Endothelial cell of umbilical vein (primary cell): ENCODE measurements around the gene UROC1. TPM values are rescaled to one million over a fixed set of nuclear protein-coding genes. Genes with fewer than 3 reads are reported as not detected.

Experiments
- BruUV-seq: library from RNA; stranded (reverse); fragments of 400-500 nt; replicated peaks from 2 replicates; lab custom pipeline; 2021; lab: Mats Ljungman, UMichigan
- CTCF ChIA-PET: fragments of 300-600, 350-600 bp; sonication (Branson Sonifier 250); formaldehyde crosslinking; loops from one replicate; lab custom pipeline; 2021; ENCODE audit warnings: antibody characterized with exemption, inconsistent platforms; lab: Charles Lee
- POLR2A ChIA-PET: fragments of 300-600, 350-600 bp; sonication (Branson Sonifier 250); formaldehyde crosslinking; loops from one replicate; lab custom pipeline; 2021; ENCODE audit warnings: antibody characterized with exemption, inconsistent platforms; lab: Charles Lee
- DNase-seq: peaks from one replicate; pipeline ENCODE4 v3.0.0-alpha.2; 2011; ENCODE audit warnings: low read depth, low spot score
- FAIRE-seq: peaks from 2 replicates; lab custom pipeline; 2011; peaks lifted over from hg19 to GRCh38; lab: Jason Lieb, UNC
- H2AFZ ChIP-seq: 2 replicates; pipeline ENCODE4 v1.6.0; 2012; ENCODE audit warnings: low read depth, low read length, control low read depth, inconsistent platforms
- H3K27ac ChIP-seq: 2 replicates; pipeline ENCODE4 v1.5.1; 2011; ENCODE audit warnings: low read depth, mild to moderate bottlenecking, control low read depth, low read length, moderate library complexity; ENCODE audit not compliant: insufficient read depth
- H3K27me3 ChIP-seq, 2 experiments: 2 replicates each; pipeline versions ENCODE4 v1.6.0 to v1.6.1; 2011; ENCODE audit warnings: low read length in 2 of 2, mixed read lengths in 1 of 2; ENCODE audit not compliant: control insufficient read depth in 2 of 2, insufficient read depth in 2 of 2
- H3K36me3 ChIP-seq, 2 experiments: 2 replicates in 1 of 2; 3 replicates in 1 of 2; pipeline ENCODE4 v1.5.1; 2011; ENCODE audit warnings: low read length in 2 of 2, mild to moderate bottlenecking in 1 of 2, moderate library complexity in 1 of 2; ENCODE audit not compliant: control insufficient read depth in 2 of 2, insufficient read depth in 2 of 2; ENCODE audit errors: extremely low read depth in 1 of 2
- H3K4me1 ChIP-seq: 3 replicates; pipeline ENCODE4 v1.5.1; 2011; ENCODE audit warnings: mild to moderate bottlenecking, low read length; ENCODE audit not compliant: control insufficient read depth, insufficient read depth; ENCODE audit errors: extremely low read depth
- H3K4me2 ChIP-seq: 2 replicates; pipeline ENCODE4 v1.6.1; 2011; ENCODE audit warnings: low read length, control low read depth, mixed read lengths; ENCODE audit not compliant: insufficient read depth
- H3K4me3 ChIP-seq, 3 experiments: fragments of 200-600 bp in 1 of 3; sonication (generic), shearing (Covaris generic) in 1 of 3; replicated peaks in 1 of 3; 2 replicates each; pipeline ENCODE4 v1.5.1; 2011 to 2016; ENCODE audit warnings: control low read depth in 3 of 3, low read length in 3 of 3, mild to moderate bottlenecking in 2 of 3, inconsistent platforms in 1 of 3, low read depth in 1 of 3, moderate library complexity in 1 of 3; ENCODE audit not compliant: insufficient read depth in 1 of 3
- H3K79me2 ChIP-seq: 2 replicates; pipeline ENCODE4 v1.6.0; 2012; ENCODE audit warnings: low read length, inconsistent platforms; ENCODE audit not compliant: control insufficient read depth, insufficient read depth
- H3K9ac ChIP-seq: replicated peaks from 2 replicates; pipeline ENCODE3; 2011; ENCODE audit warnings: low read length, control low read depth; ENCODE audit not compliant: insufficient read depth; ENCODE audit errors: extremely low read depth
- H3K9me1 ChIP-seq: replicated peaks from 3 replicates; pipeline ENCODE4 v1.6.0; 2011; ENCODE audit warnings: mild to moderate bottlenecking, low read length; ENCODE audit not compliant: control insufficient read depth, insufficient read depth; ENCODE audit errors: extremely low read depth
- H3K9me3 ChIP-seq: replicated peaks from 2 replicates; pipeline ENCODE4 v1.5.1; 2012; ENCODE audit warnings: low read length, inconsistent platforms; ENCODE audit not compliant: control insufficient read depth, insufficient read depth
- H4K20me1 ChIP-seq: replicated peaks from 2 replicates; pipeline ENCODE3; 2011; ENCODE audit warnings: mild to moderate bottlenecking, low read length; ENCODE audit not compliant: control insufficient read depth, insufficient read depth; ENCODE audit errors: extremely low read depth
- CTCF ChIP-seq, 2 donors: IDR thresholded peaks; 1 replicate in 1 of 2; 2 replicates in 1 of 2; pipeline ENCODE4 v1.5.1; 2011; ENCODE audit warnings: low read length in 2 of 2, mild to moderate bottlenecking in 2 of 2, moderate library complexity in 2 of 2, control low read depth in 1 of 2, inconsistent platforms in 1 of 2, low read depth in 1 of 2; ENCODE audit not compliant: insufficient read depth in 1 of 2; ENCODE audit errors: extremely low read depth in 1 of 2
- FOS ChIP-seq: IDR thresholded peaks from 2 replicates; pipeline ENCODE4 v1.6.1; 2011; ENCODE audit warnings: mild to moderate bottlenecking, low read length, moderate library complexity, borderline replicate concordance; ENCODE audit not compliant: insufficient read depth
- MAX ChIP-seq: IDR thresholded peaks from 2 replicates; pipeline ENCODE4 v1.6.1; 2011; ENCODE audit not compliant: insufficient read depth, insufficient read length
- POLR2AphosphoS5 ChIP-seq: IDR thresholded peaks from 2 replicates; pipeline ENCODE4 v1.6.1; 2012; ENCODE audit warnings: low read depth, mild to moderate bottlenecking, control low read depth, low read length, moderate library complexity; ENCODE audit not compliant: insufficient read depth
- dilution Hi-C: fragments of 300-500 bp; cut with MboI; formaldehyde crosslinking; loops from one replicate; pipeline ENCODE4 v1.15.0; 2019; ENCODE audit warnings: low sequenced_read_pairs; ENCODE audit not compliant: extremely low pct_ligation_motif_present
- intact Hi-C: fragments of 100-400 bp; cut with micrococcal nuclease; formaldehyde crosslinking; loops from one replicate; pipeline ENCODE4 v1.10.0; 2022
- polyA plus RNA-seq, 4 experiments: library from polyadenylated mRNA; depleted of rRNA in 3 of 4; stranded (reverse) in 3 of 4; unstranded in 1 of 4; fragments of >200 nt; gene quantifications; 2 replicates each; pipeline versions ENCODE4 v1.2.1 to v1.2.3, GENCODE V29; 2011 to 2012; ENCODE audit warnings: missing spikeins in 1 of 4
- total RNA-seq: library from RNA; stranded (reverse); gene quantifications from 2 replicates; pipeline ENCODE4 v1.2.3, GENCODE V29; 2021

The UROC1 gene
- total and polyA plus RNA-seq, 2 donors (not counting 3 experiments of a cell fraction or from before 2014, with no cell fraction given), result not detected

- Histone ChIP-seq H3K9me3 (no peaks in the 10 kb centered on the region), H3K27ac (no peak overlapping the region), H3K9ac (no peak overlapping the region), H4K20me1 (no peaks in the 10 kb centered on the region), H3K4me3 (no peak overlapping the region), H3K36me3 (no peaks in the 10 kb centered on the region), H3K4me1 (no peaks in the 10 kb centered on the region), H3K27me3 (peaks cover 0 to 2% of the 10 kb centered on the region in 2 experiments), H2AFZ (no peak overlapping the region), H3K4me2 (no peak overlapping the region), H3K79me2 (no peaks in the 10 kb centered on the region), H3K9me1 (no peaks in the 10 kb centered on the region)
- no peak for DNase-seq
- TF ChIP-seq MAX (no peak), FOS (no peak), POLR2AphosphoS5 (no peak), CTCF (IDR thresholded peaks at IDR 0.05; ENCODE audit: extremely low read depth in 1 of 2, insufficient read depth in 1 of 2, low read depth in 1 of 2, low read length in 2 of 2) (no peak)
- ChIA-PET POLR2A (no interaction called here), CTCF (no interaction called here)
- dilution Hi-C loops (no loop called here), intact Hi-C loops (no loop called here)
- FAIRE-seq, result no peak
- no TSS peak for BruUV-seq
Observed at GRCh38 chr3:126553284-126554084, 35.9 kb upstream of the UROC1 start.
